Neural progenitor cell (in vitro differentiated cells): ENCODE measurements around the gene PADI2.

Source experiments
- CTCF ChIP-seq: fragments of 200-600 bp; sonication (generic); IDR thresholded peaks from 2 replicates; pipeline ENCODE4 v1.5.1; 2017; ENCODE audit warnings: antibody characterized with exemption, mild to moderate bottlenecking
- EZH2 ChIP-seq: fragments of 200-600 bp; sonication (generic); IDR thresholded peaks from 2 replicates; pipeline ENCODE4 v1.6.1; 2017; ENCODE audit warnings: antibody characterized with exemption, mild to moderate bottlenecking, moderate library complexity
- EZH2phosphoT487 ChIP-seq: fragments of 200-600 bp; sonication (generic); IDR thresholded peaks from 2 replicates; pipeline ENCODE4 v1.6.1; 2017; ENCODE audit warnings: antibody characterized with exemption

- TF ChIP-seq CTCF, result no peak
- TF ChIP-seq EZH2, result no peak
- peak; percentile 9 for TF ChIP-seq EZH2phosphoT487
Observed at GRCh38 chr1:17119076-17119772, at the start of gene PADI2.
